ENCODE measurements around the gene RNASEL. TPM values are rescaled to one million over a fixed set of nuclear protein-coding genes. Genes with fewer than 3 reads are reported as not detected.

The RNASEL gene
- total RNA-seq, 2 experiments from 2014 or later: 5.7 to 6.0 TPM

DNA sequence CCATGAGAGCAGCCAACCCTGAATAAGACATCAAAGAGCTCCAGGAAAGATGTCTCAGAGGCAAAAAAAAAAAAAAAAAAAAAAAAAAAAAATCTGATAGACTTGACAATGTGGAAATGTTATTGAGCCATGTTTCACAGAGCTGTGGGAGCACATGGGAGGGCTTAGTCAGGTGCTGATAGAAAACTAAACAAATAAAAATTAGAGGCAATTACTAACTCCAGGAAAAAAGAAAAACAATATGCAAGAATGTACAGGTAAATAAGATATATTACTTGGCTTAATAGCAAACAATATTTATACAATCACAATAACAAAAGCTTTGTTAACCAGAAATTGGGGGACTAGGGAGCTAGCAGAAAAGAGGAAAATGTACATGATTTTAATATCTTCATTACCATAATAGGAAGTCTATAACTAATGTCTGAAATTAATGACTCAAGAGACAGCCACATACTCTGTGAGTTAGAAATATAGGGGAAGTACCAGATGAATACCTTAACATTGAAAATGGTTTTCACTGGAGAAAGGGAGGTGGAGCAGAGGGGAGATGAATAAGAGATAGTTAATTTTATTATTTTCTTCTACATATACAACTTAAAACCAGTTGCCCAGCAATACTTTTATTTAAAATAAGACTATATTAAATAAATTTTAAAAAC, 32.0 kb upstream of the RNASEL start:
- ChIA-PET POLR2A (interaction anchor here (0.6 kb wide), 1 partner anchor 98 kb away, joined by 3 read pairs; no protein-coding TSS in a partner anchor), CTCF (interaction anchor here (0.7 to 7.6 kb wide), 4 partner anchors 16 to 164 kb away, joined by 3 to 66 read pairs (median 10); partner anchors contain the start of gene RGS16)
- H3K36me3 Mint-ChIP-seq (ENCODE audit: low read depth): peaks cover 10% of the 10 kb centered on the region
- no peak overlapping the region for H3K4me3 Mint-ChIP-seq
- no peak overlapping the region for H3K27ac Mint-ChIP-seq
- peaks cover 50% of the 10 kb centered on the region for H3K4me1 Mint-ChIP-seq (ENCODE audit: low read depth)
- peaks cover 64% of the 10 kb centered on the region for H3K27me3 Mint-ChIP-seq (ENCODE audit: low read depth)
- ATAC-seq (no peak), DNase-seq (no peak)
- peaks cover 18% of the 10 kb centered on the region for H3K9me3 Mint-ChIP-seq (ENCODE audit: insufficient read depth)

DNA sequence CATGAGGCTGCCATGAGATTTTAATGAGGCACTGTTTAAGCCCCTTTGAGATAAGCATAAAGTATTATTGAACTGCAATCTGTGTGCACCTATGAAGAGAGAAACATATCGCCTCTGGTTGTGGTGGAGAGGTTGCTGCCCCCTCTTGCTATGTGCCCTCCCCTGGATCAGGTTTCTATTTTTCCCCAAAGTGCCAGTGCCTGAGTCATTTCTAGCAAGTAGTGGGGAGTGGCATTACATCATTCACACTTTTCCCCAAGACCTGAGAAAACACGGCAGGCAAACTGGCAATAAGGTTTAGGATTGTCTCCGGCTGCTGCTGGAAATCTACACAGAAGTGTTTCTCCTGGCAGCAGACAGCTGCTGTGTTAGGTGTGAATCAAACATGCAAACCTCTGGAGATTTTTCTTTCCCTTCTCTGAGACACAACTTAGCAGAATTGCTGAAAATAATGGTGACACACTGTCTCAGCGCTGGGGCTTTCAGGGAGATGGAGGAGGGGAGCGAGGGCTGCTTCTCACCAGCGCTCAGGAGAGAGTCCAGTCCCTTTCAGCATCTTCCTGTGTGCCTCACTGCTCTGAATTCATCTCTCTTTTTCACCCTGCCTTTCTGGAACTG, 28.8 kb upstream of the RNASEL start:
- peaks cover 18% of the 10 kb centered on the region for H3K9me3 Mint-ChIP-seq (ENCODE audit: insufficient read depth)
- peaks cover 64% of the 10 kb centered on the region for H3K27me3 Mint-ChIP-seq (ENCODE audit: low read depth)
- DNase-seq (no peak), ATAC-seq (no peak)
- H3K4me1 Mint-ChIP-seq (ENCODE audit: low read depth): peaks cover 58% of the 10 kb centered on the region
- POLR2A ChIA-PET: no interaction called here
- CTCF ChIA-PET: interaction anchor here (1.4 to 7.6 kb wide), 4 partner anchors 11 to 23 kb away, joined by 7 to 66 read pairs (median 30); partner anchors contain the start of gene RGS16
- peaks cover 10% of the 10 kb centered on the region for H3K36me3 Mint-ChIP-seq (ENCODE audit: low read depth)
- H3K27ac Mint-ChIP-seq: no peak overlapping the region
- H3K4me3 Mint-ChIP-seq: no peak overlapping the region

DNA sequence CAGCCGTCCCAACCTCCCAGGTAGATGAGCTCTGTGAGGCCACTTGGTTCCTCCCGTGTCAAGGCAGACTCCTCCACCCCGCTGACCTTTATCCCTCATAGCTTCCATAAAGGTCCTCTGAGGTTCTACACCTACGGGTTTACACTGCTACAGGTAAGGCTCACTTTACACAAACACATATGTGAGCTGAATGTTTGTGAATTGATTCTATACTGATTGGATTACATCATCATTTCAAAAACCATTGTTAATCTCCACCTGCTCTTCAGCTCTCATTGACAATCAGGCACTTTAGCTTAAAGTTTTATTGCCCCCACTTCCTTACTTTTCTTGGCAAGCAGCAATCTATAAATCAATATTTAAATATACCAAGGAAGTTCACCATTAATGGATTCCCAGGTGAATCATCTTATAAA, 28.0 kb upstream of the RNASEL start:
- Mint-ChIP-seq H3K36me3 (ENCODE audit: low read depth) (peaks cover 10% of the 10 kb centered on the region), H3K9me3 (ENCODE audit: insufficient read depth) (peaks cover 18% of the 10 kb centered on the region), H3K27me3 (ENCODE audit: low read depth) (peaks cover 68% of the 10 kb centered on the region), H3K4me3 (no peak overlapping the region), H3K4me1 (ENCODE audit: low read depth) (peaks cover 58% of the 10 kb centered on the region), H3K27ac (no peak overlapping the region)
- no peak for ATAC-seq
- POLR2A ChIA-PET: interaction anchor here (0.6 to 4.0 kb wide), 4 partner anchors 7 to 974 kb away, joined by 3 to 43 read pairs (median 4); partner anchors contain the start of gene RGS16
- DNase-seq: no peak
- CTCF ChIA-PET: interaction anchor here (1.1 to 7.6 kb wide), 8 partner anchors 8 to 170 kb away, joined by 3 to 66 read pairs (median 17); partner anchors contain the start of gene RGS16

DNA sequence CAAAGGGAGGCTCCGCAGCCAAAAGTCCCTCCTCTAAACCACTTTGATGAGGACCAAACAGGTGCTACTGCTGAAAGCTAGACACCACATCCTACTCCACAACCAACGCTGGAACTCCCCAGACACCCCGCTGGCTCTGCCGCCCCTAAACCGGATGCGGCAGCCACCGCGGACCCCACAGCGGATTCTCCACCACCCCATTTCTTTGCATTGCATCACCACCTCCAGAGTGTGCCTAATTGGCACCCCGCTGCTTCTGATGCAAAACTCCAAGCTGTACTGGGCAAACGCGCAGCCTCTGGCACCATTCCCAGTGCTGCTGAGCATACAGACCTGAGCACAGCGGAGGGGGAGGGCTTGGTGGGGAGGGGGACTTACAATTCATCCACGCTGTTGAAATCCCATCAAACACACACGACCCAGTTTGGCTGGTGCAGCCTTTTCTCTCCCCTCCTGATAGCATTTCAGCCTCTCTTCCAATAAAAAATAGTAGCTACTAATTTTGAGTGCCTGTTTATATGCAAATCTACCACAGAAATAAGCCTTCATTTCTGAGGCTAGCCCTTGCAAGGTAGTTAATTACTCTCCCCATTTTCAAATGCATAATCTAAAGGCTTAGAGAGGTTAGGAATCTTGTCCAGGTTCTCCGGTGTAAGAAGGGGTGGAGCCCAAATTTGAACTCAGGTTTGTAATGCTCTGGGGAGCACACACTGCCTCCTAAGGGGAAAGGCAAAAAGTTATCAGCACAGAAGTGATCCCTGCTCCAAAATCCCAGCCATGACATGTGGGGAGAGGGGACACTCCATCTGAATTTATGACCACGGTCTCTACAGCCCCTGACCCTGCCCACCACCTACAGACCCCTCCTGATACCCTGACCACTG, 27.3 kb upstream of the RNASEL start:
- ChIA-PET CTCF (interaction anchor here (0.9 to 7.6 kb wide), 10 partner anchors 9 to 175 kb away, joined by 3 to 66 read pairs (median 14); partner anchors contain the start of gene RGS16), POLR2A (interaction anchor here (0.6 to 4.0 kb wide), 12 partner anchors 8 to 974 kb away, joined by 3 to 43 read pairs (median 4); partner anchors contain the start of genes RGS16 and RNASEL)
- peaks cover 10% of the 10 kb centered on the region for H3K36me3 Mint-ChIP-seq (ENCODE audit: low read depth)
- peaks cover 58% of the 10 kb centered on the region for H3K4me1 Mint-ChIP-seq (ENCODE audit: low read depth)
- ATAC-seq (peak; percentile 89), DNase-seq (peak; percentile 93)
- H3K27ac Mint-ChIP-seq: peak overlapping the region; percentile 85
- peaks cover 68% of the 10 kb centered on the region for H3K27me3 Mint-ChIP-seq (ENCODE audit: low read depth)
- H3K9me3 Mint-ChIP-seq (ENCODE audit: insufficient read depth): peaks cover 18% of the 10 kb centered on the region
- H3K4me3 Mint-ChIP-seq: peak overlapping the region; percentile 61

DNA sequence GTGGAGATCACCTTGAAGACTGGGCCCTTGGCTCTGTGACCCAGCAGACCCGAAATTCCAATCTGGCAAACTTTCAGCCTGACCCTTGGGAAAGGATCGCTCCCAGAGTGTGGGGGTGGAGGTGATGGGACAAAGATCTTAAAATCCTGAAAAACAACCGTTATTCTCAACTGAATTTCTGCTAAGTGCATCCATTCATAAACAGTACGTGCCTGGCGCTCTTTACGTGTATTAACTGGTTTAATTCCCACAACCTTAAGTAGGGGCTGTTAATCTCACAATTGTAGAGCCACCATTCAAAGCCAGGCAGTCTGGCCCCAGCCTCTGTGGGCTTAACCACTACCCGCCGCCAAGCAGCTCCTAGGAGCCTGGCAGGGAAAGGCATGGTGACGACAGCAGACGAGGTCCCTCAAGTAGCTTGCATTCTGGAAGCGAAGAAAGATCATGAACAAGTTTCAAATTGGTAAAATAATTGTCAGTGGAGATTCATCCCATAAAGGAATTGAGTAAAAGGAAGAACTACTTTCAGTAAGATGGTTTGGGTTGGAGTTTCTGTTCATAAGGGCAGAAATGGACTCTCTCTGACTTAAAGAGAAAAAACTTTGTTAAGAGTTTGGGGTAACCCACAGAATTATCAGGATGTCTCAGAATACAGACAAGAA, 26.5 kb upstream of the RNASEL start:
- H3K9me3 Mint-ChIP-seq (ENCODE audit: insufficient read depth): peaks cover 11% of the 10 kb centered on the region

DNA sequence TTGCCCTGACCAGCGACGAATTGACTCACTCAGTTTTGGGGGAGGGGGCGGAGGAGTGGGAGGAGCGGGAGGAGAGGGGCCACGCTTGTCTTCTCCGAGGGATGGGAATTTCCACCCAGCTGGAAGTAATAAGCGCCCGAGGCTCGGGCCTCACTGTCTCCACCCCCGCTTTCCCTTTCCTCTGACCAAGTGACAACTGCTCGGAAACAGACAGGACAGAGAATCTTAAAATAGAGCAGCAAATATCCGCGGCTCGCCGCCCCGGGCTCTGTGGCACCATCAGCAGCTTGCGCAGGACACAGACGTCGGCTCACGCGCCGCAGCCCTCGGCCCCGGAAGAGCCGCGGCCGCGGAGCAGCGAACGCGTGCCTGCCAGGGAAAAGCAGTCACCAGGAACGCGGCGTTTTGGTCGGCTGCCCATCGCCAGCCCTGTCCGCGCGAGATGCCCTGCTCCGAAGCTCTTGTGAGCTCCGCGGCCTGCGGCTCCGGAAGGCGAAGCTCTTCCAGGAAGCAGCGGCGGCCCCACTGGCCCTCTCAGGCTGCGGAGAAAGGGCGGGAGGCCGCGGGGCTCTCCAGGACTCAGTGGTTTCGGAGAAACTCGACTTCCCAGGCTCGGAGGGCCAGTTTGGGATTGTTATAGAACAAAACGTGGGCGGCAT, 25.9 kb upstream of the RNASEL start:
- peaks cover 56% of the 10 kb centered on the region for H3K4me1 Mint-ChIP-seq (ENCODE audit: low read depth)
- H3K27ac Mint-ChIP-seq: peak overlapping the region; percentile 85
- H3K4me3 Mint-ChIP-seq: peak overlapping the region; percentile 61
- H3K36me3 Mint-ChIP-seq (ENCODE audit: low read depth): peaks cover 2% of the 10 kb centered on the region
- ChIA-PET CTCF (interaction anchor here (0.9 to 7.6 kb wide), 10 partner anchors 10 to 176 kb away, joined by 3 to 66 read pairs (median 8); partner anchors contain the start of genes NPL and RGS16), POLR2A (interaction anchor here (0.7 to 4.0 kb wide), 6 partner anchors 10 to 920 kb away, joined by 3 to 43 read pairs (median 6); partner anchors contain the start of genes RGS16 and RNASEL)
- H3K27me3 Mint-ChIP-seq (ENCODE audit: low read depth): peaks cover 75% of the 10 kb centered on the region
- DNase-seq (peak; percentile 52), ATAC-seq (peak; percentile 38)
- peaks cover 5% of the 10 kb centered on the region for H3K9me3 Mint-ChIP-seq (ENCODE audit: insufficient read depth)

More for the DNA sequence above, 26.5 kb upstream of the RNASEL start:
- ATAC-seq (peak; percentile 55), DNase-seq (peak; percentile 46)
- peaks cover 57% of the 10 kb centered on the region for H3K4me1 Mint-ChIP-seq (ENCODE audit: low read depth)
- H3K36me3 Mint-ChIP-seq (ENCODE audit: low read depth): peaks cover 4% of the 10 kb centered on the region
- ChIA-PET CTCF (interaction anchor here (0.9 to 7.6 kb wide), 11 partner anchors 10 to 176 kb away, joined by 3 to 66 read pairs (median 11); partner anchors contain the start of genes NPL and RGS16), POLR2A (interaction anchor here (0.6 to 4.0 kb wide), 9 partner anchors 9 to 171 kb away, joined by 3 to 43 read pairs (median 5); partner anchors contain the start of genes RGS16 and RNASEL)
- peak overlapping the region; percentile 85 for H3K27ac Mint-ChIP-seq
- peaks cover 71% of the 10 kb centered on the region for H3K27me3 Mint-ChIP-seq (ENCODE audit: low read depth)
- H3K4me3 Mint-ChIP-seq: peak overlapping the region; percentile 61

DNA sequence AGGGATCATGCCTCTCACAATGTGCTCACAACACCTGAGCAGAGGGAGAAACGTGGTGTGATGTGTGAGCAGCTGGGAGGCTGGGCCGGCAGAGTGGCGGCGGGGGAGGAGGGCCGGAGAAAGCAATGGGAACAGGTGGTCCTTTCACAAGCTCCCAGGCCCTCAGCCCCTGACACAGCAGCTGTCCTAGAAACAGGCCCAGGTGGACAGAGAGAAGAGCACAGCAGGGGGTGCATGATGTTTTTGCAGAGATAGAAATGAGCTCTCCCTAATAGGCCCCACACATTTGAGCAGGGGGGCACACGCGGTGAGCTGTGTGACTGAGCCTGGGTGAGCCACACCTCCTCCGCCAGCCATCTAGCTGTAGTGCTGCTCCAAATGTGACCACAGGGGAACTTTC, 22.7 kb upstream of the RNASEL start:
- DNase-seq (no peak), ATAC-seq (no peak)
- H3K36me3 Mint-ChIP-seq (ENCODE audit: low read depth): peaks cover 2% of the 10 kb centered on the region
- no peaks in the 10 kb centered on the region for H3K9me3 Mint-ChIP-seq (ENCODE audit: insufficient read depth)
- no peak overlapping the region for H3K27ac Mint-ChIP-seq
- H3K4me3 Mint-ChIP-seq: no peak overlapping the region
- POLR2A ChIA-PET: interaction anchor here (0.6 kb wide), 1 partner anchor 279 kb away, joined by 5 read pairs; no protein-coding TSS in a partner anchor
- CTCF ChIA-PET: interaction anchor here (0.7 to 7.6 kb wide), 4 partner anchors 10 to 172 kb away, joined by 4 to 64 read pairs (median 8); no protein-coding TSS in a partner anchor
- peaks cover 69% of the 10 kb centered on the region for H3K27me3 Mint-ChIP-seq (ENCODE audit: low read depth)
- peaks cover 40% of the 10 kb centered on the region for H3K4me1 Mint-ChIP-seq (ENCODE audit: low read depth)

DNA sequence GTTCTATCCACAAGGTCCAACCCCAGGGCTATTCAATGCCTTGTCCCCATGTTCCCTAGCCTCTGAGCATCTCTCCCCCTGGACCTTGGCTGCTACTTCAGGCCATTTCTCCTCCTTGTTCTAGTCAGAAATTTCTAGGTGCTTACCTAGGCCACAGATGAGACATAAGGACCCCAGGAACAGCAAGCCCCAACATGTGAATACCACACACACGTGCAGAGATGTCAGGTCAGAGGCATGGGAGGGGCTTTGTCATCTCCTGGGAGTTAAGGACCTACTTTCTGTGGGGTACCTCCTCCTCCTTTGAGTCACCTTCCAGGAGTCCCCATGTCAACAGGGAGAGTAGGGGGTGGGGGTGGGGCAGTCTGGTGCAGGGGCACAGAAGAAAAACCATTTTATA, 22.3 kb upstream of the RNASEL start:
- no peak overlapping the region for H3K27ac Mint-ChIP-seq
- H3K36me3 Mint-ChIP-seq (ENCODE audit: low read depth): peaks cover 2% of the 10 kb centered on the region
- H3K4me3 Mint-ChIP-seq: no peak overlapping the region
- ATAC-seq (no peak), DNase-seq (no peak)
- peaks cover 35% of the 10 kb centered on the region for H3K4me1 Mint-ChIP-seq (ENCODE audit: low read depth)
- H3K27me3 Mint-ChIP-seq (ENCODE audit: low read depth): peaks cover 69% of the 10 kb centered on the region
- H3K9me3 Mint-ChIP-seq (ENCODE audit: insufficient read depth): no peaks in the 10 kb centered on the region
- POLR2A ChIA-PET: no interaction called here
- CTCF ChIA-PET: interaction anchor here (1.0 to 7.6 kb wide), 2 partner anchors 12 to 172 kb away, joined by 4 to 64 read pairs; no protein-coding TSS in a partner anchor

DNA sequence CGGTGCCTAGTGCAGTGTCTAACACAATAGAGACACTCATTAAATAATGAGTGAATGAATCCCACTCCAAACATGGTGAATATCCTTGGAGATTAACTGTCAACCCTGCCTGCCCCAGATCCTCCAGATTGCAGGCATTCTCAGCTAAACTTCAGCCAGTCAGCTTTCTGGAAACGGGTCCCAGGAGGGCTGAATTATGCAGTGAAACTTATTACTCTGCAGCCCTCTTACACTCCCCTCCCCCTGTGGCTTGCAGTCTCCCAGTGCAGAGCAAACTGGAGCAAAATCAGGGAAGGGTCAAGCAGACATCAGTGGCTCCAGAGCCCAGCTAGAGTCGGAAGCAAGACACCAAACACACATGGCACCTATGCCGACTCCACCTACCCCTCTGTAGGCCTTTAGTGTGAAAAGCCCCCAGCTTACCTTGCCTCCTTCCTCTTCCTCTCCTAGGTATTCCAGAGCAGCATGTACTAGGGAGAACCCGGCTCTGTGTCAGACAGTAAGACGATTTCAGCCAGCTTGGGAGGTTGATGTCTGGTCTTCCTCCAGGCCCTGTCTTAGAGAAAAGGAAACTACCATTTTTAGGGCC, 21.6 kb upstream of the RNASEL start:
- Mint-ChIP-seq H3K4me1 (ENCODE audit: low read depth) (peaks cover 29% of the 10 kb centered on the region), H3K9me3 (ENCODE audit: insufficient read depth) (no peaks in the 10 kb centered on the region), H3K36me3 (ENCODE audit: low read depth) (no peaks in the 10 kb centered on the region), H3K27me3 (ENCODE audit: low read depth) (peaks cover 68% of the 10 kb centered on the region), H3K4me3 (no peak overlapping the region), H3K27ac (no peak overlapping the region)
- ChIA-PET POLR2A (no interaction called here), CTCF (interaction anchor here (7.6 kb wide), 1 partner anchor 173 kb away, joined by 64 read pairs; no protein-coding TSS in a partner anchor)
- DNase-seq: no peak
- no peak for ATAC-seq

All from activated CD8-positive, alpha-beta T cell treated with anti-CD3 and anti-CD28 coated beads, Interleukin-2, amount 10 ng/mL, durations not matched to agents 7 days and 5 days (primary cell).